Measurements from ENCODE around the gene USP4. TPM values are rescaled to one million over a fixed set of nuclear protein-coding genes. Genes with fewer than 3 reads are reported as not detected.

Gene USP4
- polyA plus RNA-seq, 6 donors from 2014 or later, result 52.5 to 81.7 (median 60.9) TPM

- peaks cover 7 to 11% of the 10 kb centered on the region in 2 donors for H3K36me3 Mint-ChIP-seq
- H3K9me3 Mint-ChIP-seq, result no peaks in the 10 kb centered on the region
- DNase-seq (no peak), ATAC-seq (ENCODE audit: low read depth in 2 of 2) (no peak)
- H3K4me3 Mint-ChIP-seq, result no peak overlapping the region
- H3K4me1 Mint-ChIP-seq, result no peaks in the 10 kb centered on the region
- no peaks in the 10 kb centered on the region for H3K27me3 Mint-ChIP-seq
- no peak overlapping the region for H3K27ac Mint-ChIP-seq
These were observed 34.2 kb downstream of the USP4 start for GRCh38 chr3:49305608-49306007.

GRCh38 chr3:49302613-49303012 lies 37.2 kb downstream of the USP4 start:
- H3K27me3 Mint-ChIP-seq, result no peaks in the 10 kb centered on the region
- no peak overlapping the region for H3K4me3 Mint-ChIP-seq
- no peak for DNase-seq
- H3K9me3 Mint-ChIP-seq, result no peaks in the 10 kb centered on the region
- no peaks in the 10 kb centered on the region for H3K4me1 Mint-ChIP-seq
- H3K27ac Mint-ChIP-seq, result no peak overlapping the region
- ATAC-seq (ENCODE audit: low read depth in 2 of 2), result no peak
- H3K36me3 Mint-ChIP-seq, result peaks cover 0 to 19% of the 10 kb centered on the region in 2 donors

GRCh38 chr3:49300595-49300994 lies 39.3 kb downstream of the USP4 start:
- H3K4me3 Mint-ChIP-seq, result no peak overlapping the region
- ATAC-seq (ENCODE audit: low read depth in 2 of 2) (no peak), DNase-seq (no peak)
- H3K36me3 Mint-ChIP-seq, result peaks cover 6 to 23% of the 10 kb centered on the region in 2 donors
- H3K9me3 Mint-ChIP-seq, result no peaks in the 10 kb centered on the region
- peak overlapping the region in 2 of 6 donors; percentile 8 to 44 for H3K27ac Mint-ChIP-seq
- no peaks in the 10 kb centered on the region for H3K27me3 Mint-ChIP-seq
- H3K4me1 Mint-ChIP-seq, result no peaks in the 10 kb centered on the region

GRCh38 chr3:49298511-49298910 lies 41.3 kb downstream of the USP4 start:
- Mint-ChIP-seq H3K27ac (peak overlapping the region in 1 of 6 donors; percentile 44), H3K9me3 (no peaks in the 10 kb centered on the region), H3K4me1 (peaks cover 0 to 1% (median 0%) of the 10 kb centered on the region in 3 donors), H3K27me3 (no peaks in the 10 kb centered on the region), H3K4me3 (no peak overlapping the region), H3K36me3 (peaks cover 6 to 26% of the 10 kb centered on the region in 2 donors)
- ATAC-seq (ENCODE audit: low read depth in 2 of 2), result no peak
- DNase-seq, result no peak

GRCh38 chr3:49296781-49297411 lies 43.0 kb downstream of the USP4 start:
- no peak for ATAC-seq (ENCODE audit: low read depth in 2 of 2)
- Mint-ChIP-seq H3K36me3 (peaks cover 6 to 26% of the 10 kb centered on the region in 2 donors), H3K27me3 (no peaks in the 10 kb centered on the region), H3K4me3 (no peak overlapping the region), H3K27ac (peak overlapping the region in 2 of 6 donors; percentile 29 to 47), H3K9me3 (no peaks in the 10 kb centered on the region), H3K4me1 (peaks cover 0 to 1% (median 0%) of the 10 kb centered on the region in 3 donors)
- DNase-seq, result no peak

GRCh38 chr3:49295489-49296058 lies 44.3 kb downstream of the USP4 start:
- no peaks in the 10 kb centered on the region for H3K9me3 Mint-ChIP-seq
- peak overlapping the region in 5 of 6 donors; percentile 37 to 64 (median 53) for H3K27ac Mint-ChIP-seq
- H3K4me1 Mint-ChIP-seq, result peaks cover 0 to 1% (median 0%) of the 10 kb centered on the region in 3 donors
- peak; percentile 32 to 33 for ATAC-seq (ENCODE audit: low read depth in 2 of 2)
- H3K27me3 Mint-ChIP-seq, result no peaks in the 10 kb centered on the region
- peaks cover 6 to 22% of the 10 kb centered on the region in 2 donors for H3K36me3 Mint-ChIP-seq
- peak; percentile 16 for DNase-seq
- no peak overlapping the region for H3K4me3 Mint-ChIP-seq

- peak overlapping the region in 1 of 8 donors; percentile 37 for H3K4me3 Mint-ChIP-seq
- DNase-seq (no peak), ATAC-seq (ENCODE audit: low read depth in 2 of 2) (no peak)
- no peaks in the 10 kb centered on the region for H3K27me3 Mint-ChIP-seq
- peaks cover 6 to 17% of the 10 kb centered on the region in 2 donors for H3K36me3 Mint-ChIP-seq
- no peaks in the 10 kb centered on the region for H3K9me3 Mint-ChIP-seq
- no peak overlapping the region for H3K27ac Mint-ChIP-seq
- peaks cover 0 to 1% (median 0%) of the 10 kb centered on the region in 3 donors for H3K4me1 Mint-ChIP-seq
These were observed 45.5 kb downstream of the USP4 start for GRCh38 chr3:49294343-49294742.

GRCh38 chr3:49283997-49284396 lies 55.9 kb downstream of the USP4 start:
- no peak for DNase-seq
- Mint-ChIP-seq H3K4me3 (no peak overlapping the region), H3K36me3 (peaks cover 13 to 22% of the 10 kb centered on the region in 2 donors), H3K9me3 (no peaks in the 10 kb centered on the region), H3K27me3 (no peaks in the 10 kb centered on the region), H3K27ac (peak overlapping the region in 3 of 6 donors; percentile 18 to 76 (median 60)), H3K4me1 (peaks cover 8 to 12% (median 11%) of the 10 kb centered on the region in 3 donors)
- ATAC-seq (ENCODE audit: low read depth in 2 of 2), result no peak

- Mint-ChIP-seq H3K4me3 (no peak overlapping the region), H3K27me3 (no peaks in the 10 kb centered on the region), H3K9me3 (no peaks in the 10 kb centered on the region), H3K36me3 (peaks cover 0 to 3% of the 10 kb centered on the region in 2 donors), H3K4me1 (peaks cover 14 to 30% (median 15%) of the 10 kb centered on the region in 3 donors), H3K27ac (no peak overlapping the region)
- DNase-seq, result no peak
- ATAC-seq (ENCODE audit: low read depth in 2 of 2), result no peak
These were observed 60.5 kb downstream of the USP4 start for GRCh38 chr3:49279376-49279775.

- H3K27me3 Mint-ChIP-seq, result no peaks in the 10 kb centered on the region
- peak overlapping the region in 4 of 6 donors; percentile 60 to 86 (median 67) for H3K27ac Mint-ChIP-seq
- ATAC-seq (ENCODE audit: low read depth in 2 of 2) (no peak), DNase-seq (no peak)
- H3K4me1 Mint-ChIP-seq, result peaks cover 10 to 23% (median 12%) of the 10 kb centered on the region in 3 donors
- H3K9me3 Mint-ChIP-seq, result no peaks in the 10 kb centered on the region
- peak overlapping the region in 2 of 8 donors; percentile 72 to 85 for H3K4me3 Mint-ChIP-seq
- no peaks in the 10 kb centered on the region for H3K36me3 Mint-ChIP-seq
These were observed 61.3 kb downstream of the USP4 start for GRCh38 chr3:49278548-49278947.

- Mint-ChIP-seq H3K9me3 (no peaks in the 10 kb centered on the region), H3K27me3 (no peaks in the 10 kb centered on the region), H3K36me3 (no peaks in the 10 kb centered on the region), H3K4me1 (peaks cover 10 to 23% (median 12%) of the 10 kb centered on the region in 3 donors), H3K4me3 (peak overlapping the region; percentile 85 to 94 (median 92)), H3K27ac (peak overlapping the region; percentile 86 to 95 (median 93))
- DNase-seq, result no peak
- ATAC-seq (ENCODE audit: low read depth in 2 of 2), result peak; percentile 9 to 11
These were observed 62.5 kb downstream of the USP4 start for GRCh38 chr3:49277383-49277775.

GRCh38 chr3:49276475-49277382 lies 63.1 kb downstream of the USP4 start, which contains the start of gene C3orf62:
TSS of gene C3orf62 (minus strand) at chr3:49277232. CDS start at chr3:49276872, 360 bp downstream.
- peak within 1 kb of the TSS; percentile 85 to 94 (median 92) for H3K4me3 Mint-ChIP-seq
- peaks cover 10 to 23% (median 12%) of the 10 kb centered on the region in 3 donors for H3K4me1 Mint-ChIP-seq
- DNase-seq (peak; percentile 51), ATAC-seq (ENCODE audit: low read depth in 2 of 2) (peak; percentile 84 to 86)
- H3K27me3 Mint-ChIP-seq, result no peaks in the 10 kb centered on the region
- no peaks in the 10 kb centered on the region for H3K9me3 Mint-ChIP-seq
- peak within 1 kb of the TSS; percentile 86 to 95 (median 93) for H3K27ac Mint-ChIP-seq
- no peaks in the 10 kb centered on the region for H3K36me3 Mint-ChIP-seq

- ATAC-seq (ENCODE audit: low read depth in 2 of 2), result no peak
- Mint-ChIP-seq H3K9me3 (no peaks in the 10 kb centered on the region), H3K36me3 (peaks cover 0 to 3% of the 10 kb centered on the region in 2 donors), H3K27ac (no peak overlapping the region), H3K27me3 (no peaks in the 10 kb centered on the region), H3K4me3 (no peak overlapping the region), H3K4me1 (peaks cover 10 to 23% (median 12%) of the 10 kb centered on the region in 3 donors)
- no peak for DNase-seq
These were observed 65.9 kb downstream of the USP4 start for GRCh38 chr3:49273825-49274532.

Data from naive B cell (primary cell).